Keratinocyte (primary cell): ENCODE results near the gene GTF2I.
"Not testable (repeated sequence)": the region's sequence is repeated elsewhere in the genome, so short reads cannot be mapped to it uniquely, and the experiment has no call there.

Source experiments
- CTCF ChIP-seq, 3 experiments: IDR thresholded peaks in 1 of 3; conservative IDR thresholded peaks in 1 of 3; optimal IDR thresholded peaks in 1 of 3; 2 replicates in 2 of 3; 3 replicates in 1 of 3; pipeline versions ENCODE3 to v1.5.1; 2011; ENCODE audit warnings: low read length in 3 of 3, mild to moderate bottlenecking in 3 of 3, moderate library complexity in 2 of 3, control low read depth in 1 of 3, inconsistent platforms in 1 of 3; ENCODE audit not compliant: insufficient read depth in 2 of 3; ENCODE audit errors: extremely low read depth in 1 of 3
- EZH2 ChIP-seq: IDR thresholded peaks from one replicate; pipeline ENCODE4 v1.6.1; 2012; ENCODE audit warnings: inconsistent platforms, mild to moderate bottlenecking, low read length, moderate library complexity

GRCh38 chr7:74660202-74660601 is 2.7 kb downstream of the GTF2I start:
- not testable (repeated sequence) for TF ChIP-seq CTCF (optimal IDR thresholded peaks at IDR 0.05 in 1 of 3, IDR thresholded peaks at IDR 0.05 in 1 of 3, conservative IDR thresholded peaks at IDR 0.05 in 1 of 3; ENCODE audit: extremely low read depth in 1 of 3, insufficient read depth in 2 of 3, low read length in 3 of 3); EZH2
